Stomach (tissue), 4 donors: ENCODE data around the gene TMEM176B.

ENCODE experiments used
- CTCF ChIP-seq, 7 experiments: fragments of 450-650 bp in 4 of 7; fragments of 200-600 bp in 3 of 7; sonication (generic) in 3 of 7; IDR thresholded peaks; one replicate each; pipeline ENCODE4 v1.5.1; 2016 to 2019; ENCODE audit warnings: antibody characterized with exemption in 7 of 7, control low read depth in 2 of 7, mild to moderate bottlenecking in 1 of 7
- EP300 ChIP-seq: sonication (generic); formaldehyde crosslinking; IDR thresholded peaks from one replicate; pipeline ENCODE4 v1.6.1; 2017; ENCODE audit warnings: antibody characterized with exemption
- POLR2A ChIP-seq, 4 donors: fragments of 450-650 bp; IDR thresholded peaks; one replicate each; pipeline ENCODE4 v1.6.1; 2016; ENCODE audit warnings: antibody characterized with exemption in 4 of 4, control low read depth in 2 of 4, mild to moderate bottlenecking in 1 of 4, moderate library complexity in 1 of 4
- POLR2AphosphoS5 ChIP-seq, 3 donors: sonication (generic); formaldehyde crosslinking; IDR thresholded peaks; one replicate each; pipeline ENCODE4 v1.6.1; 2016; ENCODE audit warnings: antibody characterized with exemption in 3 of 3

GRCh38 chr7:150835019-150835418, 34.9 kb upstream of the TMEM176B start:
- no peak for TF ChIP-seq POLR2A (IDR thresholded peaks at IDR 0.05)
- no peak for TF ChIP-seq CTCF (IDR thresholded peaks at IDR 0.05)
- no peak for TF ChIP-seq EP300
- TF ChIP-seq POLR2AphosphoS5 (IDR thresholded peaks at IDR 0.05), result no peak
